GM18502 (cell line): ENCODE data around the gene KIF11.

Experiments used
- ATAC-seq: cut with Tn5 transposase; IDR thresholded peaks from one replicate; pipeline ENCODE4 v1.9.1; 2021; ENCODE audit warnings: mild to moderate bottlenecking; ENCODE audit not compliant: unreplicated experiment, poor library complexity

KIF11 gene

DNA sequence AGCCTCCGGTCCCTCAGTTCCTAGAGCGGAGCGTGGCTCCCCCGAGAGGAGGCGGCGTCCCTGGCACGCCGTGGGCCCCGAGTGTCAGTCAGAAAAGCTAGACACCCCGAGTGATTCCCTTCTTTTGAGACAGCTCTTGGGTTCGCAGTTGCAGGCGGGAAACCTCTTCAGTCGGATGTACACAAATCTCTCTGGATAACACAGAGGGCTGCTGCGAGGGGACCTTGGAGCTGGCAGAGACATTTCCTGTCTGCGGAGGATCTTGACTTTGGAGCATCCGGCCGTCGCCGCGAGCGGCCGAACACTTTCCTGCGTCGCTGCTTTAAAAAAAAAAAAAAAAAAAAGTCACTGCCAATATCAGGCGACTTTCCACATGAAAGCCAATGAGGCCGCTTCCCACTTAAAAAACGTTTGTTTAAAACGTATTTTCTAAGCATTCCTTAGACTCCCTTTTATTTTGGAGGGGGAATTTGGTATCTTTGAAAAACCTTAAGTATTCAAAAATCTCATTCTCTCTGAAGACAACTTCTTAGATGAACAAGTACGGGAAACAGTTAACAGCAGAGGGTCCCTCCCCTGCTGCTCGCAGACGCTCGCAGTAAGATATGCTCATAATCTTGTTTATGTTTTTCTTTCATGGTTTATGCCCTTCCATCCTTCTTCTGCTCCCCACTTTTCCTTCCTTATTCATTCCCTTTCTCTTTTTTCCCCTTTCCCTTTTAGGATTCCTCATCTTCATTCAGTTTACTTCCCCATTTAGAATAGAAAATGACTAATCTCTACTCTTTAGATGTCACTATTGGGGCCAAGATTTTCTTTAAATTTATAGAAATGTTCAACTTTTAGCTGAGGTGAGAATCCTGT lies 106.8 kb downstream of the KIF11 start:
- no peak for ATAC-seq

- no peak for ATAC-seq
These were observed 109.5 kb downstream of the KIF11 start for GRCh38 chr10:92702301-92702916.
